Liver (tissue), 3 donors: ENCODE data around the gene PSMG3.

Experiments
- EGR1 ChIP-seq, 2 donors: IDR thresholded peaks; 2 replicates each; pipeline ENCODE4 v1.6.1; 2016 to 2018; ENCODE audit warnings: antibody characterized with exemption in 2 of 2, low read depth in 2 of 2
- TF ChIP-seq, protein P1 (sequence below): fragments of 150-350 bp; IDR thresholded peaks from 2 replicates; pipeline ENCODE4 v1.5.1; 2017; ENCODE audit warnings: improper control_type of control experiment, low read depth, low read length; ENCODE audit not compliant: missing input control
- TF ChIP-seq, protein P2 (sequence below): IDR thresholded peaks from 2 replicates; pipeline ENCODE4 v1.6.1; 2016; ENCODE audit warnings: antibody characterized with exemption, mild to moderate bottlenecking
- donor health status: healthy.
- donor health status: healthy.

DNA sequence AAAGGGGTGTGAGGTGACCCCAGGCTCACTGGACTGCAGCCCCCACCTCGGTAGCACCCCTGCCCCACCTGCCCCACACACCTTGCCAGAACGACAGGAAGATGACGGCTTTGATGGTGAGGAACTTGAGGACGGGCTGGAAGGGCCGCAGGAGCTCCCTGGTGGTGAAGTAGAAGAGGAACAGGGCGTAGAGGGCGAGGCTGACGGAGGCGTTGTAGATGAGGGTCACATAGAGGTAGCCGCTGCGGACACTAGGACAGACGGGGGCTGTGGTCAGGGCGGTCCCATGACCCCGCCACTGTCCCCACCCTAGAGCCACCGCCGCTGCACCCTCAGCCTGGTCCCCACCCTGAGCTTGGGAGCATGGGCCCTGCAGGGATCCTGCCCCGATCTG is 21.4 kb downstream of the PSMG3 start:
- TF ChIP-seq, protein P1, sequence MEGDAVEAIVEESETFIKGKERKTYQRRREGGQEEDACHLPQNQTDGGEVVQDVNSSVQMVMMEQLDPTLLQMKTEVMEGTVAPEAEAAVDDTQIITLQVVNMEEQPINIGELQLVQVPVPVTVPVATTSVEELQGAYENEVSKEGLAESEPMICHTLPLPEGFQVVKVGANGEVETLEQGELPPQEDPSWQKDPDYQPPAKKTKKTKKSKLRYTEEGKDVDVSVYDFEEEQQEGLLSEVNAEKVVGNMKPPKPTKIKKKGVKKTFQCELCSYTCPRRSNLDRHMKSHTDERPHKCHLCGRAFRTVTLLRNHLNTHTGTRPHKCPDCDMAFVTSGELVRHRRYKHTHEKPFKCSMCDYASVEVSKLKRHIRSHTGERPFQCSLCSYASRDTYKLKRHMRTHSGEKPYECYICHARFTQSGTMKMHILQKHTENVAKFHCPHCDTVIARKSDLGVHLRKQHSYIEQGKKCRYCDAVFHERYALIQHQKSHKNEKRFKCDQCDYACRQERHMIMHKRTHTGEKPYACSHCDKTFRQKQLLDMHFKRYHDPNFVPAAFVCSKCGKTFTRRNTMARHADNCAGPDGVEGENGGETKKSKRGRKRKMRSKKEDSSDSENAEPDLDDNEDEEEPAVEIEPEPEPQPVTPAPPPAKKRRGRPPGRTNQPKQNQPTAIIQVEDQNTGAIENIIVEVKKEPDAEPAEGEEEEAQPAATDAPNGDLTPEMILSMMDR: no peak
- TF ChIP-seq, protein P2, sequence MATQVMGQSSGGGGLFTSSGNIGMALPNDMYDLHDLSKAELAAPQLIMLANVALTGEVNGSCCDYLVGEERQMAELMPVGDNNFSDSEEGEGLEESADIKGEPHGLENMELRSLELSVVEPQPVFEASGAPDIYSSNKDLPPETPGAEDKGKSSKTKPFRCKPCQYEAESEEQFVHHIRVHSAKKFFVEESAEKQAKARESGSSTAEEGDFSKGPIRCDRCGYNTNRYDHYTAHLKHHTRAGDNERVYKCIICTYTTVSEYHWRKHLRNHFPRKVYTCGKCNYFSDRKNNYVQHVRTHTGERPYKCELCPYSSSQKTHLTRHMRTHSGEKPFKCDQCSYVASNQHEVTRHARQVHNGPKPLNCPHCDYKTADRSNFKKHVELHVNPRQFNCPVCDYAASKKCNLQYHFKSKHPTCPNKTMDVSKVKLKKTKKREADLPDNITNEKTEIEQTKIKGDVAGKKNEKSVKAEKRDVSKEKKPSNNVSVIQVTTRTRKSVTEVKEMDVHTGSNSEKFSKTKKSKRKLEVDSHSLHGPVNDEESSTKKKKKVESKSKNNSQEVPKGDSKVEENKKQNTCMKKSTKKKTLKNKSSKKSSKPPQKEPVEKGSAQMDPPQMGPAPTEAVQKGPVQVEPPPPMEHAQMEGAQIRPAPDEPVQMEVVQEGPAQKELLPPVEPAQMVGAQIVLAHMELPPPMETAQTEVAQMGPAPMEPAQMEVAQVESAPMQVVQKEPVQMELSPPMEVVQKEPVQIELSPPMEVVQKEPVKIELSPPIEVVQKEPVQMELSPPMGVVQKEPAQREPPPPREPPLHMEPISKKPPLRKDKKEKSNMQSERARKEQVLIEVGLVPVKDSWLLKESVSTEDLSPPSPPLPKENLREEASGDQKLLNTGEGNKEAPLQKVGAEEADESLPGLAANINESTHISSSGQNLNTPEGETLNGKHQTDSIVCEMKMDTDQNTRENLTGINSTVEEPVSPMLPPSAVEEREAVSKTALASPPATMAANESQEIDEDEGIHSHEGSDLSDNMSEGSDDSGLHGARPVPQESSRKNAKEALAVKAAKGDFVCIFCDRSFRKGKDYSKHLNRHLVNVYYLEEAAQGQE: no peak
- TF ChIP-seq EGR1 (IDR thresholded peaks at IDR 0.05; ENCODE audit: low read depth in 2 of 2): no peak
